ENCODE data around the gene PLA2G15.

The PLA2G15 gene

GRCh38 chr16:68299571-68300453 is 54.6 kb downstream of the PLA2G15 start:
- TF ChIP-seq, protein P1, sequence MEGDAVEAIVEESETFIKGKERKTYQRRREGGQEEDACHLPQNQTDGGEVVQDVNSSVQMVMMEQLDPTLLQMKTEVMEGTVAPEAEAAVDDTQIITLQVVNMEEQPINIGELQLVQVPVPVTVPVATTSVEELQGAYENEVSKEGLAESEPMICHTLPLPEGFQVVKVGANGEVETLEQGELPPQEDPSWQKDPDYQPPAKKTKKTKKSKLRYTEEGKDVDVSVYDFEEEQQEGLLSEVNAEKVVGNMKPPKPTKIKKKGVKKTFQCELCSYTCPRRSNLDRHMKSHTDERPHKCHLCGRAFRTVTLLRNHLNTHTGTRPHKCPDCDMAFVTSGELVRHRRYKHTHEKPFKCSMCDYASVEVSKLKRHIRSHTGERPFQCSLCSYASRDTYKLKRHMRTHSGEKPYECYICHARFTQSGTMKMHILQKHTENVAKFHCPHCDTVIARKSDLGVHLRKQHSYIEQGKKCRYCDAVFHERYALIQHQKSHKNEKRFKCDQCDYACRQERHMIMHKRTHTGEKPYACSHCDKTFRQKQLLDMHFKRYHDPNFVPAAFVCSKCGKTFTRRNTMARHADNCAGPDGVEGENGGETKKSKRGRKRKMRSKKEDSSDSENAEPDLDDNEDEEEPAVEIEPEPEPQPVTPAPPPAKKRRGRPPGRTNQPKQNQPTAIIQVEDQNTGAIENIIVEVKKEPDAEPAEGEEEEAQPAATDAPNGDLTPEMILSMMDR (IDR thresholded peaks at IDR 0.05), result no peak

DNA sequence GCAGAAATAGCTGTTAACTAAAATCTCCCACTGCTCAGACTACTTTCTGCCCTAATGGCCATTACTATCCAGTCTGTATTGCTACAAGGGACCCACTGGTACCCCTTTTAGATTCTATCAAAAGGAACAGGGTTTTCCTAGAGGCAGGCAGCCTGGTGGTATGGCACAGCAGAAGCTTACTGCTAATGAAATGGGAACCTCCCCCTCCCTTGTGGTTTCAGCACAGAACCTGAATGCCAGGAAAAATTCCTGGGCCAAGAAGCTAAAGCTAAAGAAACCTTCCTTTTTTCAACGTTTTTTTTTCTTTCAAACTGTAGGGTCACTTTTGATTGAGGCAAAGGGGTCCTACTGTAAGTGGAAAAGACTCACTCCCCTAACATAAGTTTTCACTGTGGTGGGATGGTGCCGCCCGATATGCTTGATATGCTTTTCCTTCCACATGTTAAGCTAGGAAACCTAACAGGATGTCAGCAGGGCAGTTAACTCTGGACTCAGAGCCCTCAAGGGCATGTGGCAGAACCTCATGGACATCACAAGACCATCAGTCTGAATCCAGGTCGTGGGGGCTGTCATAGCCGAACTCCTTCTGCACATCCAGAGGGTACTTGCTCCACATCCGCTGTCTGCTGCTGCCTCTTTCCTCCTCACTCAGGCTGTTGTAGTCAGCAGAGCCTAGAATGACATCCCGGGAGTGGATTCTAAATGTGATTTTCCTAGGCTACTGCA is 55.7 kb downstream of the PLA2G15 start:
- TF ChIP-seq, protein P1 (IDR thresholded peaks at IDR 0.05), result no peak

GRCh38 chr16:68306633-68307032 is 61.5 kb downstream of the PLA2G15 start:
- TF ChIP-seq, protein P1 (IDR thresholded peaks at IDR 0.05), result no peak

- TF ChIP-seq, protein P1 (IDR thresholded peaks at IDR 0.05), result no peak
Measured at GRCh38 chr16:68309799-68310198, 64.6 kb downstream of the PLA2G15 start.

DNA sequence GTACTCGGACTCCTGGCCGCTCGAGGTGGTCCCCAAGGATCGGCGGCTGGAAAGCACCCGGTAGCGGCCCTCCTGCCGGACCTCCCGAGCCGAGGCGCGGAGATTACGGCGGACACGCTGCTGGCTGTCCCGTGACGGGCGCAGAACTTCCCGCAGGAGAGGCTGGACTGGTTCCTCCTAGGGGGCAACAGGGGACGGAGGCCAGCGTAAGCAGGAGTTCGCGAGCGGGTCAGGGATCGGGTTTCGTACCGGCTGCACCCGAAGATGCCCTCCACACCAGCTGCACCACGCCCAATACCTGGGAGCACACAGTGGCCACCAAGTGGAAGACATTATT is 65.2 kb downstream of the PLA2G15 start:
- TF ChIP-seq, protein P1 (IDR thresholded peaks at IDR 0.05), result no peak
